Keratinocyte (primary cell): ENCODE results near the gene CMBL.

Source experiments
- EZH2 ChIP-seq: IDR thresholded peaks from one replicate; pipeline ENCODE4 v1.6.1; 2012; ENCODE audit warnings: inconsistent platforms, mild to moderate bottlenecking, low read length, moderate library complexity
- TF ChIP-seq, protein P1 (sequence below), 3 experiments: IDR thresholded peaks in 1 of 3; conservative IDR thresholded peaks in 1 of 3; optimal IDR thresholded peaks in 1 of 3; 2 replicates in 2 of 3; 3 replicates in 1 of 3; pipeline versions ENCODE3 to v1.5.1; 2011; ENCODE audit warnings: low read length in 3 of 3, mild to moderate bottlenecking in 3 of 3, moderate library complexity in 2 of 3, control low read depth in 1 of 3, inconsistent platforms in 1 of 3; ENCODE audit not compliant: insufficient read depth in 2 of 3; ENCODE audit errors: extremely low read depth in 1 of 3

GRCh38 chr5:10338686-10339057 is 31.0 kb upstream of the CMBL start:
- TF ChIP-seq EZH2, result no peak
- TF ChIP-seq, protein P1, sequence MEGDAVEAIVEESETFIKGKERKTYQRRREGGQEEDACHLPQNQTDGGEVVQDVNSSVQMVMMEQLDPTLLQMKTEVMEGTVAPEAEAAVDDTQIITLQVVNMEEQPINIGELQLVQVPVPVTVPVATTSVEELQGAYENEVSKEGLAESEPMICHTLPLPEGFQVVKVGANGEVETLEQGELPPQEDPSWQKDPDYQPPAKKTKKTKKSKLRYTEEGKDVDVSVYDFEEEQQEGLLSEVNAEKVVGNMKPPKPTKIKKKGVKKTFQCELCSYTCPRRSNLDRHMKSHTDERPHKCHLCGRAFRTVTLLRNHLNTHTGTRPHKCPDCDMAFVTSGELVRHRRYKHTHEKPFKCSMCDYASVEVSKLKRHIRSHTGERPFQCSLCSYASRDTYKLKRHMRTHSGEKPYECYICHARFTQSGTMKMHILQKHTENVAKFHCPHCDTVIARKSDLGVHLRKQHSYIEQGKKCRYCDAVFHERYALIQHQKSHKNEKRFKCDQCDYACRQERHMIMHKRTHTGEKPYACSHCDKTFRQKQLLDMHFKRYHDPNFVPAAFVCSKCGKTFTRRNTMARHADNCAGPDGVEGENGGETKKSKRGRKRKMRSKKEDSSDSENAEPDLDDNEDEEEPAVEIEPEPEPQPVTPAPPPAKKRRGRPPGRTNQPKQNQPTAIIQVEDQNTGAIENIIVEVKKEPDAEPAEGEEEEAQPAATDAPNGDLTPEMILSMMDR (optimal IDR thresholded peaks at IDR 0.05 in 1 of 3, IDR thresholded peaks at IDR 0.05 in 1 of 3, conservative IDR thresholded peaks at IDR 0.05 in 1 of 3; ENCODE audit: extremely low read depth in 1 of 3, insufficient read depth in 2 of 3, low read length in 3 of 3), result no peak
